Endothelial cell of umbilical vein (primary cell): Measurements from ENCODE around the gene SMAD7. TPM values are rescaled to one million over a fixed set of nuclear protein-coding genes. Genes with fewer than 3 reads are reported as not detected.

ENCODE experiments used
- BruUV-seq: library from RNA; stranded (reverse); fragments of 400-500 nt; replicated peaks from 2 replicates; lab custom pipeline; 2021; lab: Mats Ljungman, UMichigan
- CTCF ChIA-PET: fragments of 300-600, 350-600 bp; sonication (Branson Sonifier 250); formaldehyde crosslinking; loops from one replicate; lab custom pipeline; 2021; ENCODE audit warnings: antibody characterized with exemption, inconsistent platforms; lab: Charles Lee
- POLR2A ChIA-PET: fragments of 300-600, 350-600 bp; sonication (Branson Sonifier 250); formaldehyde crosslinking; loops from one replicate; lab custom pipeline; 2021; ENCODE audit warnings: antibody characterized with exemption, inconsistent platforms; lab: Charles Lee
- DNase-seq: peaks from one replicate; pipeline ENCODE4 v3.0.0-alpha.2; 2011; ENCODE audit warnings: low read depth, low spot score
- FAIRE-seq: peaks from 2 replicates; lab custom pipeline; 2011; peaks lifted over from hg19 to GRCh38; lab: Jason Lieb, UNC
- H2AFZ ChIP-seq: 2 replicates; pipeline ENCODE4 v1.6.0; 2012; ENCODE audit warnings: low read depth, low read length, control low read depth, inconsistent platforms
- H3K27ac ChIP-seq: 2 replicates; pipeline ENCODE4 v1.5.1; 2011; ENCODE audit warnings: low read depth, mild to moderate bottlenecking, control low read depth, low read length, moderate library complexity; ENCODE audit not compliant: insufficient read depth
- H3K27me3 ChIP-seq, 2 experiments: 2 replicates each; pipeline versions ENCODE4 v1.6.0 to v1.6.1; 2011; ENCODE audit warnings: low read length in 2 of 2, mixed read lengths in 1 of 2; ENCODE audit not compliant: control insufficient read depth in 2 of 2, insufficient read depth in 2 of 2
- H3K36me3 ChIP-seq, 2 experiments: 2 replicates in 1 of 2; 3 replicates in 1 of 2; pipeline ENCODE4 v1.5.1; 2011; ENCODE audit warnings: low read length in 2 of 2, mild to moderate bottlenecking in 1 of 2, moderate library complexity in 1 of 2; ENCODE audit not compliant: control insufficient read depth in 2 of 2, insufficient read depth in 2 of 2; ENCODE audit errors: extremely low read depth in 1 of 2
- H3K4me1 ChIP-seq: 3 replicates; pipeline ENCODE4 v1.5.1; 2011; ENCODE audit warnings: mild to moderate bottlenecking, low read length; ENCODE audit not compliant: control insufficient read depth, insufficient read depth; ENCODE audit errors: extremely low read depth
- H3K4me2 ChIP-seq: 2 replicates; pipeline ENCODE4 v1.6.1; 2011; ENCODE audit warnings: low read length, control low read depth, mixed read lengths; ENCODE audit not compliant: insufficient read depth
- H3K4me3 ChIP-seq, 3 experiments: fragments of 200-600 bp in 1 of 3; sonication (generic), shearing (Covaris generic) in 1 of 3; replicated peaks in 1 of 3; 2 replicates each; pipeline ENCODE4 v1.5.1; 2011 to 2016; ENCODE audit warnings: control low read depth in 3 of 3, low read length in 3 of 3, mild to moderate bottlenecking in 2 of 3, inconsistent platforms in 1 of 3, low read depth in 1 of 3, moderate library complexity in 1 of 3; ENCODE audit not compliant: insufficient read depth in 1 of 3
- H3K79me2 ChIP-seq: 2 replicates; pipeline ENCODE4 v1.6.0; 2012; ENCODE audit warnings: low read length, inconsistent platforms; ENCODE audit not compliant: control insufficient read depth, insufficient read depth
- H3K9ac ChIP-seq: replicated peaks from 2 replicates; pipeline ENCODE3; 2011; ENCODE audit warnings: low read length, control low read depth; ENCODE audit not compliant: insufficient read depth; ENCODE audit errors: extremely low read depth
- H3K9me1 ChIP-seq: replicated peaks from 3 replicates; pipeline ENCODE4 v1.6.0; 2011; ENCODE audit warnings: mild to moderate bottlenecking, low read length; ENCODE audit not compliant: control insufficient read depth, insufficient read depth; ENCODE audit errors: extremely low read depth
- H3K9me3 ChIP-seq: replicated peaks from 2 replicates; pipeline ENCODE4 v1.5.1; 2012; ENCODE audit warnings: low read length, inconsistent platforms; ENCODE audit not compliant: control insufficient read depth, insufficient read depth
- H4K20me1 ChIP-seq: replicated peaks from 2 replicates; pipeline ENCODE3; 2011; ENCODE audit warnings: mild to moderate bottlenecking, low read length; ENCODE audit not compliant: control insufficient read depth, insufficient read depth; ENCODE audit errors: extremely low read depth
- EZH2 ChIP-seq: IDR thresholded peaks from 2 replicates; pipeline ENCODE4 v1.6.1; 2012; ENCODE audit warnings: borderline replicate concordance, low read depth, mild to moderate bottlenecking, moderate library complexity, low read length, inconsistent platforms; ENCODE audit not compliant: severe bottlenecking
- FOS ChIP-seq: IDR thresholded peaks from 2 replicates; pipeline ENCODE4 v1.6.1; 2011; ENCODE audit warnings: mild to moderate bottlenecking, low read length, moderate library complexity, borderline replicate concordance; ENCODE audit not compliant: insufficient read depth
- GATA2 ChIP-seq: IDR thresholded peaks from 2 replicates; pipeline ENCODE4 v1.7.0; 2011; ENCODE audit warnings: low read depth, mild to moderate bottlenecking, moderate library complexity, mixed read lengths, low read length; ENCODE audit not compliant: insufficient read length, insufficient read depth
- JUN ChIP-seq: IDR thresholded peaks from 2 replicates; pipeline ENCODE4 v1.6.1; 2011; ENCODE audit warnings: borderline replicate concordance, low read depth; ENCODE audit not compliant: insufficient read length, insufficient read depth
- MYC ChIP-seq: IDR thresholded peaks from one replicate; pipeline ENCODE4 v1.6.1; 2011; ENCODE audit warnings: mild to moderate bottlenecking, low read depth, low read length
- POLR2A ChIP-seq: IDR thresholded peaks from 2 replicates; pipeline ENCODE4 v1.6.1; 2012; ENCODE audit warnings: low read depth, mild to moderate bottlenecking, control low read depth, low read length
- POLR2AphosphoS5 ChIP-seq: IDR thresholded peaks from 2 replicates; pipeline ENCODE4 v1.6.1; 2012; ENCODE audit warnings: low read depth, mild to moderate bottlenecking, control low read depth, low read length, moderate library complexity; ENCODE audit not compliant: insufficient read depth
- dilution Hi-C: fragments of 300-500 bp; cut with MboI; formaldehyde crosslinking; loops from one replicate; pipeline ENCODE4 v1.15.0; 2019; ENCODE audit warnings: low sequenced_read_pairs; ENCODE audit not compliant: extremely low pct_ligation_motif_present
- intact Hi-C: fragments of 100-400 bp; cut with micrococcal nuclease; formaldehyde crosslinking; loops from one replicate; pipeline ENCODE4 v1.10.0; 2022
- polyA plus RNA-seq, 4 experiments: library from polyadenylated mRNA; depleted of rRNA in 3 of 4; stranded (reverse) in 3 of 4; unstranded in 1 of 4; fragments of >200 nt; gene quantifications; 2 replicates each; pipeline versions ENCODE4 v1.2.1 to v1.2.3, GENCODE V29; 2011 to 2012; ENCODE audit warnings: missing spikeins in 1 of 4
- total RNA-seq: library from RNA; stranded (reverse); gene quantifications from 2 replicates; pipeline ENCODE4 v1.2.3, GENCODE V29; 2021
- TF ChIP-seq, protein P1 (sequence below), 2 donors: IDR thresholded peaks; 1 replicate in 1 of 2; 2 replicates in 1 of 2; pipeline ENCODE4 v1.5.1; 2011; ENCODE audit warnings: low read length in 2 of 2, mild to moderate bottlenecking in 2 of 2, moderate library complexity in 2 of 2, control low read depth in 1 of 2, inconsistent platforms in 1 of 2, low read depth in 1 of 2; ENCODE audit not compliant: insufficient read depth in 1 of 2; ENCODE audit errors: extremely low read depth in 1 of 2
- TF ChIP-seq, protein P2 (sequence below): IDR thresholded peaks from 2 replicates; pipeline ENCODE4 v1.6.1; 2011; ENCODE audit not compliant: insufficient read depth, insufficient read length

SMAD7 gene
- total and polyA plus RNA-seq, 2 donors (not counting 3 experiments of a cell fraction or from before 2014, with no cell fraction given): 3.6 to 8.0 TPM

DNA sequence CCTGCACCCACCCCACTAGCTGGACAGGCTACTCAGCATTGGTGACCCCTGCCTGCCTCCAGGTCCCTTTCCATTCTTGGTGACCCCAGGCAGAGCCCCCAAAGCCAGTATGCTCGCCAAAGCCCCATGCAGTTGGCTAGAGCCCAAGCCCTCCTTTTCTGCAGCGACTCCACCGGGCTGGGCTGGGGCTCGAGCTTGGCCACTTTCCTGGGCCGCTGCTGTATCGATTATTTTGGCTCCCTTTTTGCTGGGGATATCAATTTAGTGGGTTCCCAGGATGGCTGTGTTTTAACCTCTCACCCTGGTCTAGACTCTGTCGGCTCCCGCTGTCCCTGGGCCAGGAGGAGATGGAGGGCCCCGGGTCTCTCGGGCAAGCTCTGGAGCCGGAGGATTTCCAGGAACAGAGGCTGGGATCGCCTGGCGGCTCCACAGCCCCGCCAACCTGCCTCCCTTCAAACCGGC is 76.0 kb downstream of the SMAD7 start:
- intact Hi-C loops (no loop called here), dilution Hi-C loops (no loop called here)
- H3K4me1 ChIP-seq: peaks cover 8% of the 10 kb centered on the region
- H3K36me3 ChIP-seq: no peaks in the 10 kb centered on the region
- H3K9me1 ChIP-seq: no peaks in the 10 kb centered on the region
- FAIRE-seq: no peak
- CTCF ChIA-PET: interaction anchor here (1.0 to 1.1 kb wide), 2 partner anchors 27 to 58 kb away, joined by 3 read pairs; no protein-coding TSS in a partner anchor
- BruUV-seq: no TSS peak
- no peaks in the 10 kb centered on the region for H3K27me3 ChIP-seq
- H3K9me3 ChIP-seq: no peaks in the 10 kb centered on the region
- no peak overlapping the region for H3K4me2 ChIP-seq
- H3K27ac ChIP-seq: no peak overlapping the region
- TF ChIP-seq JUN (no peak), FOS (no peak), EZH2 (no peak)
- TF ChIP-seq, protein P1, sequence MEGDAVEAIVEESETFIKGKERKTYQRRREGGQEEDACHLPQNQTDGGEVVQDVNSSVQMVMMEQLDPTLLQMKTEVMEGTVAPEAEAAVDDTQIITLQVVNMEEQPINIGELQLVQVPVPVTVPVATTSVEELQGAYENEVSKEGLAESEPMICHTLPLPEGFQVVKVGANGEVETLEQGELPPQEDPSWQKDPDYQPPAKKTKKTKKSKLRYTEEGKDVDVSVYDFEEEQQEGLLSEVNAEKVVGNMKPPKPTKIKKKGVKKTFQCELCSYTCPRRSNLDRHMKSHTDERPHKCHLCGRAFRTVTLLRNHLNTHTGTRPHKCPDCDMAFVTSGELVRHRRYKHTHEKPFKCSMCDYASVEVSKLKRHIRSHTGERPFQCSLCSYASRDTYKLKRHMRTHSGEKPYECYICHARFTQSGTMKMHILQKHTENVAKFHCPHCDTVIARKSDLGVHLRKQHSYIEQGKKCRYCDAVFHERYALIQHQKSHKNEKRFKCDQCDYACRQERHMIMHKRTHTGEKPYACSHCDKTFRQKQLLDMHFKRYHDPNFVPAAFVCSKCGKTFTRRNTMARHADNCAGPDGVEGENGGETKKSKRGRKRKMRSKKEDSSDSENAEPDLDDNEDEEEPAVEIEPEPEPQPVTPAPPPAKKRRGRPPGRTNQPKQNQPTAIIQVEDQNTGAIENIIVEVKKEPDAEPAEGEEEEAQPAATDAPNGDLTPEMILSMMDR (IDR thresholded peaks at IDR 0.05; ENCODE audit: extremely low read depth in 1 of 2, insufficient read depth in 1 of 2, low read depth in 1 of 2, low read length in 2 of 2): no peak
- H2AFZ ChIP-seq: no peak overlapping the region
- no peak overlapping the region for H3K9ac ChIP-seq
- H3K4me3 ChIP-seq: no peak overlapping the region
- H3K79me2 ChIP-seq: no peaks in the 10 kb centered on the region
- DNase-seq: no peak
- POLR2A ChIA-PET: no interaction called here
- no peaks in the 10 kb centered on the region for H4K20me1 ChIP-seq

DNA sequence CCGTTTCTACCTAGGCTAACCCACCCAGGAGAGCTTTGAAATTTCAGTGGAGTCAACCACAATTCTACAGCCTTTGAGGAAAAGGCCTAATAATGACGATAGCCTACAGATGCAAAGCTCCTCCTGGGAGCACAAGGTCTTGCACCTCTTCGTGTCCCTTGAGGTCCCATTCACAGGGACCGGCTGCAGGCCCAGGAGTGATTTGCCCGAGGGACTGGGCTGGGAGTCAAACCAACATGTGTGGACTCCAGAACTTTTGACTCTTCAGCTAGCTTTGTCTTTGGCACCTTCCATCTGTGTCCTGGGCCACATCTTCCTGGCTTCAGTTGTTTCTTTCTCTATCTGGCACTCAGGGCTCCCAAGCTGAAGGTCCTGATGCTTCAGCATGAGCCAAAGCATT is 76.5 kb downstream of the SMAD7 start:
- BruUV-seq: no TSS peak
- Histone ChIP-seq H3K36me3 (no peaks in the 10 kb centered on the region), H3K4me1 (peaks cover 8% of the 10 kb centered on the region), H3K9ac (no peak overlapping the region), H2AFZ (no peak overlapping the region), H3K9me1 (no peaks in the 10 kb centered on the region), H3K4me3 (no peak overlapping the region), H3K27me3 (no peaks in the 10 kb centered on the region), H3K4me2 (no peak overlapping the region), H3K79me2 (no peaks in the 10 kb centered on the region), H4K20me1 (no peaks in the 10 kb centered on the region), H3K27ac (no peak overlapping the region), H3K9me3 (no peaks in the 10 kb centered on the region)
- intact Hi-C loops (no loop called here), dilution Hi-C loops (no loop called here)
- POLR2A ChIA-PET: no interaction called here
- TF ChIP-seq EZH2 (no peak), MYC (no peak), GATA2 (no peak), JUN (no peak), FOS (no peak), POLR2A (no peak), POLR2AphosphoS5 (no peak)
- TF ChIP-seq, protein P1 (IDR thresholded peaks at IDR 0.05; ENCODE audit: extremely low read depth in 1 of 2, insufficient read depth in 1 of 2, low read depth in 1 of 2, low read length in 2 of 2): no peak
- TF ChIP-seq, protein P2, sequence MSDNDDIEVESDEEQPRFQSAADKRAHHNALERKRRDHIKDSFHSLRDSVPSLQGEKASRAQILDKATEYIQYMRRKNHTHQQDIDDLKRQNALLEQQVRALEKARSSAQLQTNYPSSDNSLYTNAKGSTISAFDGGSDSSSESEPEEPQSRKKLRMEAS: no peak
- CTCF ChIA-PET: interaction anchor here (1.0 to 2.1 kb wide), 6 partner anchors 25 to 67 kb away, joined by 3 to 6 read pairs (median 4); no protein-coding TSS in a partner anchor
- FAIRE-seq (no peak), DNase-seq (no peak)
